ENCODE measurements around the gene SLC4A4.

DNA sequence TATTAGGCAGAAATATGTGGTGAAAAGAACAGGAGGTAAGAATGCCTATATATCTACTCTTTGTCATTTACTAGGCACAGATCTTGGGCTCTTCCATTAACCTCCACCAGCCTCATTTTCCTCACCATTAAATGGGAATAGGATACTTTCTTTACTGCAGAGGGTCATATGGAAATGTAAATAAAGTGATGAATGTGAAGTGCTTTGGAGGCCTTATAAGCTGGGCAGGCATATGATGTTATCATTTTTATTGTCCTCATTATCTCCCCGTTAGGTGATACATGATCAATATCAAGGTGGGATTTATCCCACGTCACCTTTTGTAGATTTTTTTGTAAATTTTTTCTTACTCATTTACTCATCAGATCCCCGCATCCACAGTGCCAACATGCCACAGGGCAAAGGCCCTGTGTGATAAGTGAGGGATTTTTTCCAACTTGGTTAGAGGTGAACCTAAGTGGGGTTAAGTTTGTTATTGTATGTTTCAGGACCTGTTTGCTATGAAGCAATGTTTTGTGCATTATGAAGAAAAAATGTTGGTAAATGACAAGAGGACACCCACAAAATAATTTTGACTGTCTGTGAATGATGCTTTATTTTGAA lies 107.8 kb downstream of the SLC4A4 start:
- TF ChIP-seq CTCF (IDR thresholded peaks at IDR 0.05; ENCODE audit: low read depth, low read length, missing input control): no peak
- TF ChIP-seq YY1 (IDR thresholded peaks at IDR 0.05): peak; percentile 38
- TF ChIP-seq HNF4A (conservative IDR thresholded peaks at IDR 0.05): peak; percentile 82 to 89
- peak in 1 of 2 donors; percentile 73 for TF ChIP-seq JUND (IDR thresholded peaks at IDR 0.05)
- TF ChIP-seq GABPA (IDR thresholded peaks at IDR 0.05 in 1 of 2, conservative IDR thresholded peaks at IDR 0.05 in 1 of 2): peak in 1 of 2 donors; percentile 16

Data from liver (tissue), 3 donors.